Measurements from ENCODE around the gene NEURL3. TPM values are rescaled to one million over a fixed set of nuclear protein-coding genes. Genes with fewer than 3 reads are reported as not detected.

The NEURL3 gene
- total and polyA plus RNA-seq, 3 experiments from 2014 or later, result 0.22 TPM; not detected in 2

DNA sequence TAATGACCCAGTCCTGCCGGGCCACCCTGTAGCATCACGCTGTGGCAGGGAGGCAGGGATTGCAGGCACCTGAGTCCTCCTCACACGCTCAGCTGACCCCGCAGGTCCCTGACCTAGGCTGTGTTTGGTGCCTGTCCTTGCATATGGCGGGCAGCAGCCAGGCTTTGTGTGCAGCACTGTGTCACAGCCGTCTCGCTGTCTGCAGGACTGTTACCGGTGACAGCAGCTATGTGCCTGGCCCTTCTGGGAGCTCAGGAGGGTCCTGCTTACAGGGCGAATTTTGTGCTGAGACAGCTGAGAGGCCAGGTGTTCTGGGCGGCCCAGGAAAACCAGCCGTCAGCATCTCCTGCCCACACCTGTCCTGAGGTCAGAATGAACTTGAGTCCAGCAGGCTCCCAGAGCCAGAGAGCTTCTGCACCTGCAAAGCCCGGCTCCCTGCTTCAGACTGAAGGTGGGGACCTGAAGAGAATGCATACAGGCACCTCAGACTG, 21.0 kb upstream of the NEURL3 start:
- POLR2A ChIA-PET, result interaction anchor here (4.1 kb wide), 1 partner anchor 12 kb away, joined by 71 read pairs; the partner anchor contains the start of gene ARID5A

DNA sequence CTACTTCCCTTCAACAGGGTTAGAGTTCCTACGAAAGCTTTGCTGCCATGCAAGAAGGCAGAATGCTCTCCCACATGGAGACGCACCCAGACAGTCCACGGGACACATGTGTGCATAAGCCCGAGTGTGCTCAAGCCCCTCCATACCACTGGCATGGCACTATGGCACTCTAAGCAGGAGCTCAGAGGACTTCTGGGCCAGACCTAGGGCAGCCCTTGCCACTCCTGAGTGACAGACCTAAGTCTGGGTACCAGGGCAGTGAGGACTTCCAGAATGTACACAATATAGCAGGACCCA, 20.0 kb upstream of the NEURL3 start:
- H3K36me3 Mint-ChIP-seq, result no peaks in the 10 kb centered on the region
- no peaks in the 10 kb centered on the region for H3K9me3 Mint-ChIP-seq
- H3K27ac ChIP-seq (ENCODE audit: low read depth, low read length), result no peak overlapping the region
- H3K4me3 ChIP-seq (ENCODE audit: low read length), result no peak overlapping the region
- peaks cover 33 to 59% (median 42%) of the 10 kb centered on the region in 3 donors for H3K4me1 Mint-ChIP-seq
- ChIA-PET POLR2A (interaction anchor here (4.1 kb wide), 1 partner anchor 13 kb away, joined by 71 read pairs; the partner anchor contains the start of gene ARID5A), CTCF (interaction anchor here (1.7 to 12.4 kb wide), 2 partner anchors 26 to 386 kb away, joined by 4 to 117 read pairs; partner anchors contain the start of gene ASTL)
- H3K27me3 ChIP-seq (ENCODE audit: insufficient read depth, low read length, poor library complexity, severe bottlenecking), result no peaks in the 10 kb centered on the region
- peaks cover 39% of the 10 kb centered on the region for H3K4me1 ChIP-seq (ENCODE audit: insufficient read depth, low read length)
- peaks cover 0 to 2% of the 10 kb centered on the region in 2 donors for H3K27me3 Mint-ChIP-seq
- H3K27ac Mint-ChIP-seq, result peak overlapping the region in 1 of 8 donors; percentile 50
- H3K4me3 Mint-ChIP-seq, result peak overlapping the region in 2 of 7 donors; percentile 27 to 59
- no peaks in the 10 kb centered on the region for H3K9me3 ChIP-seq (ENCODE audit: low read length)
- DNase-seq, result no peak
- H3K36me3 ChIP-seq (ENCODE audit: insufficient read depth, low read length), result no peaks in the 10 kb centered on the region

More for the DNA sequence above, 21.0 kb upstream of the NEURL3 start:
- Histone ChIP-seq H3K27me3 (ENCODE audit: insufficient read depth, low read length, poor library complexity, severe bottlenecking) (no peaks in the 10 kb centered on the region), H3K27ac (ENCODE audit: low read depth, low read length) (no peak overlapping the region), H3K4me1 (ENCODE audit: insufficient read depth, low read length) (peaks cover 45% of the 10 kb centered on the region), H3K36me3 (ENCODE audit: insufficient read depth, low read length) (no peaks in the 10 kb centered on the region), H3K9me3 (ENCODE audit: low read length) (no peaks in the 10 kb centered on the region), H3K4me3 (ENCODE audit: low read length) (no peak overlapping the region)
- CTCF ChIA-PET, result interaction anchor here (1.0 to 12.4 kb wide), 7 partner anchors 13 to 387 kb away, joined by 3 to 117 read pairs (median 4); partner anchors contain the start of genes ARID5A and ASTL
- Mint-ChIP-seq H3K36me3 (no peaks in the 10 kb centered on the region), H3K9me3 (no peaks in the 10 kb centered on the region), H3K4me1 (peaks cover 34 to 68% (median 48%) of the 10 kb centered on the region in 3 donors), H3K27me3 (peaks cover 0 to 2% of the 10 kb centered on the region in 2 donors), H3K4me3 (peak overlapping the region in 2 of 7 donors; percentile 27 to 50), H3K27ac (no peak overlapping the region)
- DNase-seq, result no peak

DNA sequence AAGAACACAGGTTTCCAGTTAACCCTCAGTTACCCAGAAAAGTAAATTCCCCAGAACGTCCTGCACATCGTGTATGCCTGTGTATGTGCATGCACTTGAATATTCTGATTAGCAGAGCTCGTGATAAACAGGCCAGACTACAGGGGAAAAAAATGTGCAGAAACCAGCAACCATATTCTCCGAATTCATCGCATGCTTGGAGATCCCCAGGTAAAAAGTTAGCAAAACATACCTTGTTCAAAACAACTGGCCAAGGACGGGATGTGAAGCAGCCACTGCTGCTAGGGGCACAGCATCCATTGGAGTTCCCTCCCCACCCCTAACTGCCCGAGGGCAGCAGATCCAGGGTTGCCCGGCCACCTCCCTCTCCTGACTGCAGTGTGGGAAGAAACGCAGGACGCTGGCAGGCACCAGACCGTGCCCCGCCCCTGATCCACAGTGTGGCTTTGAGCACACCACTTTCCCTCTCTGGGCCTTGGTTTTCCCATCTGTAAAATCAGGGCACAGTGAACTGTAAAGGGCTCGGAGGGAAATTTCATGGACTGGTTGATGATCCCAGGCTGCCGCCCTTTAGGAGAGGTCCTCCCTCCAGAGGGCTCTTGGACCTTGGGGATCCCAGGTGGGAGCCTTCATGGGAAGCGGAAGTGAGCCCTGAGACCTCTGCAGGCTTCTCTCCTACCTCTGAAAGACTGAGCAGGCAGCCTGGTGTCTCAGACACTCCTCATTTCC, 19.5 kb upstream of the NEURL3 start:
- H3K27me3 Mint-ChIP-seq, result peaks cover 0 to 2% of the 10 kb centered on the region in 2 donors
- no peak overlapping the region for H3K4me3 ChIP-seq (ENCODE audit: low read length)
- H3K27ac Mint-ChIP-seq, result peak overlapping the region in 2 of 8 donors; percentile 6 to 35
- DNase-seq, result no peak
- ChIA-PET POLR2A (no interaction called here), CTCF (interaction anchor here (2.0 to 12.4 kb wide), 2 partner anchors 16 to 27 kb away, joined by 6 to 117 read pairs; no protein-coding TSS in a partner anchor)
- H3K36me3 Mint-ChIP-seq, result no peaks in the 10 kb centered on the region
- peaks cover 32 to 54% (median 36%) of the 10 kb centered on the region in 3 donors for H3K4me1 Mint-ChIP-seq
- H3K9me3 Mint-ChIP-seq, result no peaks in the 10 kb centered on the region
- peak overlapping the region; percentile 43 to 78 (median 50) for H3K4me3 Mint-ChIP-seq
- peaks cover 39% of the 10 kb centered on the region for H3K4me1 ChIP-seq (ENCODE audit: insufficient read depth, low read length)
- H3K36me3 ChIP-seq (ENCODE audit: insufficient read depth, low read length), result no peaks in the 10 kb centered on the region
- no peaks in the 10 kb centered on the region for H3K27me3 ChIP-seq (ENCODE audit: insufficient read depth, low read length, poor library complexity, severe bottlenecking)
- no peaks in the 10 kb centered on the region for H3K9me3 ChIP-seq (ENCODE audit: low read length)
- no peak overlapping the region for H3K27ac ChIP-seq (ENCODE audit: low read depth, low read length)

DNA sequence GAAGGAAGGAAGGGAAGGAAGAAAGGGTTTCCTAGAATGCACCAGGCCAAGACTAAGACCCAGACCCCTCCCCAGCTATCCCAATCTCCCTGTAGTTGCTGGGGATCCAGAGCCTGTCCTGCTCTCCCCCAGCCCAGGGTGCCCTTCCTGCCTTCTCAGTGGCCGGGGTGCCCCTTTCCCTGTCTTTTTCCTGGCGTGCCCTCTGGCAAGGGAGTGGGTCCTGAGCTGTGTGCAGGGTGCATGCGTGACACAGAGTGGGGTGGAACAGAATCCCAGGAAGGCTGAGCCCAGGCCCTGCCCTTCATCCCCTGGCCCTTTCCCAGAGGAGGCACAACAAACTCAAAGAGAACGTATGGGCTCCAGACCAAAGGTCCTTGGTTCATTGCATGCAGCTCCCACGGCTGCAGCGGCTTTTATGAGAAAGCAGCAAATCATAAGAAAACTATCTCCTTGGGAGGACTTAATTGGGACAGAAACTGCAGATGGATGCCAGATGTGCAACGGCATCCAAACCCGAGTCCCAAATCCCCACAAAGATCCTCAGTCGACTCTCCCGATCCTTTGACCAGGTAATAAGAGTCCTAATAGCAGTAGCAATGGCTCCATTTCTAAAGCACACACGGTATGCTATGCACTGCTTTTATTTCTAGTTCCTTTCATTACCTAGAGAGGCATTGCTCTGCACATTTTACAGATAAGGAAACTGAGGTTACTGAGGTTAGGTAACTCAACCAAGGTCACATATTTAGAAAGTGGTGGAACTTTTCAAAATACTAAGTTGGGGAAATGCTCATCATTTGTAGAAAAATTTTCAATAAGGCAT, 18.7 kb upstream of the NEURL3 start:
- ChIA-PET POLR2A (interaction anchor here (0.5 kb wide), 1 partner anchor 157 kb away, joined by 7 read pairs; no protein-coding TSS in a partner anchor), CTCF (interaction anchor here (2.0 to 12.4 kb wide), 2 partner anchors 15 to 27 kb away, joined by 6 to 117 read pairs; no protein-coding TSS in a partner anchor)
- peak overlapping the region in 3 of 8 donors; percentile 6 to 51 (median 35) for H3K27ac Mint-ChIP-seq
- H3K9me3 Mint-ChIP-seq, result no peaks in the 10 kb centered on the region
- H3K36me3 Mint-ChIP-seq, result no peaks in the 10 kb centered on the region
- H3K4me3 Mint-ChIP-seq, result peak overlapping the region; percentile 47 to 78 (median 50)
- H3K27me3 Mint-ChIP-seq, result peaks cover 0 to 2% of the 10 kb centered on the region in 2 donors
- Histone ChIP-seq H3K27me3 (ENCODE audit: insufficient read depth, low read length, poor library complexity, severe bottlenecking) (no peaks in the 10 kb centered on the region), H3K9me3 (ENCODE audit: low read length) (no peaks in the 10 kb centered on the region), H3K4me1 (ENCODE audit: insufficient read depth, low read length) (peaks cover 38% of the 10 kb centered on the region), H3K27ac (ENCODE audit: low read depth, low read length) (no peak overlapping the region), H3K4me3 (ENCODE audit: low read length) (peak overlapping the region; percentile 21), H3K36me3 (ENCODE audit: insufficient read depth, low read length) (no peaks in the 10 kb centered on the region)
- H3K4me1 Mint-ChIP-seq, result peaks cover 30 to 48% (median 30%) of the 10 kb centered on the region in 3 donors
- no peak for DNase-seq

DNA sequence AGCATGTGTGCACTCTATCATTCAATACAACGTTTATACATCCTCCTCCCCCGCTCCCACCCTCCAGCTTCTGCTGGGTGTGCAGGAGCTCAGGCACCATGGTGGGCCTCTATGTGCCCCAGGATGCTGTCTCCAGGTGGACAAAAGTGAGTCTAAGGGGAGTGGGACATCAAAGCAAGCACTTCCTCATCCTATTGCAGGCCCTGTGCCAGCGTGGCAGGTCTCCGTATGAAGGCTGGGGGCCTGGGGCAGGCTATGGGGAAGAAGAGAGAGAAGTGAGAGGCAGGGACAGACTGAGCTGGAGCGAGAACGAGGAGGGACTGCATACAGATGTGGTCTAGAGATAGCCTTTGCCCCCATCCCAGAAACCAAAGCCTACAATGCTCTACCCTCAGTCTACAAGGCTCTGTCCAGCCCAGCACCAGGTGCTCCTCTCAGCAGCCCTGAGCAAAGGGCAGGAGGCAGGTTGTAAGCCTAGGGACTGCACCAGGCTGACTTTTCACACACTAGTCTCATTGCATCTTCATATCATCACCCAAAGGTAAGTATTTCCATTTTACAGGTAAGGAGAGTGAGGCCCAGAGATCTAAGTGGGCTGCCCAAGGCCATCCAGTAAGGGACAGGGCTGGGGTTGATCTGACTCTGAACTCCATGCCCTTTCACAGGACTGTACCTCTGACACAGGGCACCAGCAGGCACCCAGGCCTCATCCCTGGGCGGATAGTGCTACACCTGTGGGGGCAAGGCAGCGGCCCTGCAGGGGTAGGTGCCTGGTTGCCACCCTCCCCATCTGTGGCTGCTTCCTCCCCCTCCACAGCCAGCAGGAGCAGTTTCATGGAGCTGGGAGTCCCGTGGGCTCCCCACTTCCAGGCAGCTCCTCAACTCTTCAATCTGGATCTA, 17.4 kb upstream of the NEURL3 start:
- ChIA-PET CTCF (interaction anchor here (0.9 to 2.0 kb wide), 3 partner anchors 12 to 32 kb away, joined by 3 to 6 read pairs (median 3); no protein-coding TSS in a partner anchor), POLR2A (interaction anchor here (0.5 kb wide), 1 partner anchor 158 kb away, joined by 5 read pairs; no protein-coding TSS in a partner anchor)
- no peaks in the 10 kb centered on the region for H3K9me3 ChIP-seq (ENCODE audit: low read length)
- Mint-ChIP-seq H3K27ac (no peak overlapping the region), H3K9me3 (peaks cover 0 to 2% (median 0%) of the 10 kb centered on the region in 5 donors), H3K4me3 (peak overlapping the region in 1 of 7 donors; percentile 41), H3K27me3 (peaks cover 0 to 2% of the 10 kb centered on the region in 2 donors), H3K4me1 (peaks cover 18 to 35% (median 19%) of the 10 kb centered on the region in 3 donors), H3K36me3 (peaks cover 0 to under 1% (median 0%) of the 10 kb centered on the region in 3 donors)
- no peak overlapping the region for H3K27ac ChIP-seq (ENCODE audit: low read depth, low read length)
- H3K27me3 ChIP-seq (ENCODE audit: insufficient read depth, low read length, poor library complexity, severe bottlenecking), result no peaks in the 10 kb centered on the region
- no peak for DNase-seq
- peaks cover 26% of the 10 kb centered on the region for H3K4me1 ChIP-seq (ENCODE audit: insufficient read depth, low read length)
- no peak overlapping the region for H3K4me3 ChIP-seq (ENCODE audit: low read length)
- no peaks in the 10 kb centered on the region for H3K36me3 ChIP-seq (ENCODE audit: insufficient read depth, low read length)

DNA sequence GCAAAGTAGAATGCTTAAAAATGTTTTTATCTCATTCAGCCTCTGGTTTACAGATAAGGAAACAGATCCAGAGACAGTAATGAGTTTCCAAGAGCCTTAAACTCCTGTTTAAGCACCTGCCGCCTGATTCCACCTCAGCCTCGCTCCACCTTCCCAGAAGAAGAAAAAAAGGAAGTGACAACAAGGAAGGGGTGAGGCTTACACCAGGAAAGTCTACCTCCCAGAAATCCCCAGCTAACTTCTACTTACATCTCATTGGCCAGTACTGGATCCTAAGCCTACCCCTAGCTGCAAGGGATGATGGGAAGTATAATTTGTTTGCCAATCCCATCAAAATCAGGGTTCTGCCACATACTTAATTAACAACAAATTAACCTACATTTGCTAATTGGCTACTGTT, 16.1 kb upstream of the NEURL3 start:
- POLR2A ChIA-PET, result no interaction called here
- H3K4me3 Mint-ChIP-seq, result no peak overlapping the region
- H3K4me1 ChIP-seq (ENCODE audit: insufficient read depth, low read length), result peaks cover 17% of the 10 kb centered on the region

DNA sequence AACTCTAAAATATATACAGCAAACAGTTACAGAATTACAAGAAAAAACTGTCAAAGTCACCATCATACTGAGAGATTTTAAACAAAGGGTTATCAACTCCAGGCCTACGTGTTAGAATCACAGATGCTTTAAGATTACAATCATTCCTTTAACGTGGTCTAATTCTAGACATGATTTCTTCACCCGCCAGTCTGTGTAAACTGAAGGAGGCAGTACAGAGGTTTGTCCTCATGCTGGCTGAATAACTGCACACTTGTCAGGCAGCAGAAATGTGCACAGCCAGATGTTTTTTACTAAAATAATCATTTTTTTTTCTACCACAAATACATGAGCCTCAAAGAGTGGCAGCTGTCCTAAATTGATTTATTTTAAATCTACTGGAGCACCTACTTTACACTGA, 15.5 kb upstream of the NEURL3 start:
- no peaks in the 10 kb centered on the region for H3K9me3 ChIP-seq (ENCODE audit: low read length)
- H3K27me3 Mint-ChIP-seq, result peaks cover 0 to 2% of the 10 kb centered on the region in 2 donors
- DNase-seq, result no peak
- H3K9me3 Mint-ChIP-seq, result peaks cover 3 to 10% (median 8%) of the 10 kb centered on the region in 5 donors
- CTCF ChIA-PET, result no interaction called here
- POLR2A ChIA-PET, result no interaction called here
- H3K27ac Mint-ChIP-seq, result no peak overlapping the region
- H3K4me1 Mint-ChIP-seq, result peaks cover 11 to 24% (median 12%) of the 10 kb centered on the region in 3 donors
- no peak overlapping the region for H3K27ac ChIP-seq (ENCODE audit: low read depth, low read length)
- peaks cover 17% of the 10 kb centered on the region for H3K4me1 ChIP-seq (ENCODE audit: insufficient read depth, low read length)
- H3K36me3 Mint-ChIP-seq, result peaks cover 0 to 8% (median 0%) of the 10 kb centered on the region in 3 donors
- H3K27me3 ChIP-seq (ENCODE audit: insufficient read depth, low read length, poor library complexity, severe bottlenecking), result no peaks in the 10 kb centered on the region
- no peak overlapping the region for H3K4me3 Mint-ChIP-seq
- no peak overlapping the region for H3K4me3 ChIP-seq (ENCODE audit: low read length)
- no peaks in the 10 kb centered on the region for H3K36me3 ChIP-seq (ENCODE audit: insufficient read depth, low read length)

More for the DNA sequence above, 16.1 kb upstream of the NEURL3 start:
- Histone ChIP-seq H3K27me3 (ENCODE audit: insufficient read depth, low read length, poor library complexity, severe bottlenecking) (no peaks in the 10 kb centered on the region), H3K4me3 (ENCODE audit: low read length) (no peak overlapping the region), H3K36me3 (ENCODE audit: insufficient read depth, low read length) (no peaks in the 10 kb centered on the region), H3K27ac (ENCODE audit: low read depth, low read length) (no peak overlapping the region), H3K9me3 (ENCODE audit: low read length) (no peaks in the 10 kb centered on the region)
- CTCF ChIA-PET, result interaction anchor here (1.3 kb wide), 1 partner anchor 10 kb away, joined by 3 read pairs; no protein-coding TSS in a partner anchor
- H3K4me1 Mint-ChIP-seq, result peaks cover 12 to 28% (median 12%) of the 10 kb centered on the region in 3 donors
- peaks cover 0 to 8% (median 0%) of the 10 kb centered on the region in 3 donors for H3K36me3 Mint-ChIP-seq
- no peak for DNase-seq
- peaks cover 0 to 2% of the 10 kb centered on the region in 2 donors for H3K27me3 Mint-ChIP-seq
- H3K27ac Mint-ChIP-seq, result no peak overlapping the region
- peaks cover 3 to 10% (median 7%) of the 10 kb centered on the region in 5 donors for H3K9me3 Mint-ChIP-seq
